Measurements from ENCODE around the gene PRKCG.

DNA sequence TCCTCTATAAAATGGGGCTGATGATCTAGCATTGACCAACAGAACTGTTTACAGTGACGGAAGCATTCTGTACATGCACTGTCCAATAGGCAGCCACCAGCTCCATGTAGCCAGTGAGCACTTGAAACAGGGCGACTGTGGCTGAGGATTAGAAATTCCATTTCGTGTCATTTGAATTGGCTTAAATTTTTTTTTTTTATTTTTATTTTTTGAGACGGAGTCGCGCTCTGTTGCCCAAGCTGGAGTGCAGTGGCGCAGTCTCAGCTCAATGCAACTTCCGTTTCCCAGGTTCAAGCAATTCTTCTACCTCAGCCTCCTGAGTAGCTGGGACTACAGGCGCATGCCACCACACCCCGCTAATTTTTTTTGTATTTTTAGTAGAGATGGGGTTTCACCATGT, 3.0 kb downstream of the PRKCG start:
- TF ChIP-seq POLR2A (IDR thresholded peaks at IDR 0.05; ENCODE audit: low read length) (no peak), GATA1 (IDR thresholded peaks at IDR 0.05; ENCODE audit: low read depth, low read length) (no peak)

All from erythroblast (primary cell).